Fibroblast of the aortic adventitia (primary cell): ENCODE results near the gene ENKD1. TPM values are rescaled to one million over a fixed set of nuclear protein-coding genes. Genes with fewer than 3 reads are reported as not detected.
A peak's percentile ranks its signal among the peaks of the same experiment; 100 is the strongest.

ENCODE experiments used
- DNase-seq: peaks from one replicate; pipeline ENCODE4 v3.0.0-alpha.2; 2010; ENCODE audit warnings: low read depth
- H3K4me3 ChIP-seq: 2 replicates; pipeline ENCODE4 v1.5.1; 2011; ENCODE audit warnings: low read depth, mild to moderate bottlenecking, control low read depth, low read length, moderate library complexity
- CTCF ChIP-seq: IDR thresholded peaks from 2 replicates; pipeline ENCODE4 v1.5.1; 2011; ENCODE audit warnings: mild to moderate bottlenecking, low read length, control low read depth, inconsistent platforms; ENCODE audit not compliant: insufficient read depth
- total RNA-seq: library from RNA; depleted of rRNA; stranded (reverse); fragments of >200 nt; gene quantifications from 2 replicates; pipeline ENCODE4 v1.2.3, GENCODE V29; 2012; ENCODE audit warnings: low replicate concordance

ENKD1 gene
- total RNA-seq, 1 donor, result 14.1 TPM

GRCh38 chr16:67708368-67708771 lies 41.8 kb upstream of the ENKD1 start:
- peak; percentile 35 for DNase-seq

GRCh38 chr16:67707790-67708189 lies 41.2 kb upstream of the ENKD1 start:
- TF ChIP-seq CTCF, result no peak
- no peak for DNase-seq
- H3K4me3 ChIP-seq, result no peak overlapping the region

More at GRCh38 chr16:67708368-67708771, 41.8 kb upstream of the ENKD1 start:
- no peak overlapping the region for H3K4me3 ChIP-seq
- TF ChIP-seq CTCF, result no peak

DNA sequence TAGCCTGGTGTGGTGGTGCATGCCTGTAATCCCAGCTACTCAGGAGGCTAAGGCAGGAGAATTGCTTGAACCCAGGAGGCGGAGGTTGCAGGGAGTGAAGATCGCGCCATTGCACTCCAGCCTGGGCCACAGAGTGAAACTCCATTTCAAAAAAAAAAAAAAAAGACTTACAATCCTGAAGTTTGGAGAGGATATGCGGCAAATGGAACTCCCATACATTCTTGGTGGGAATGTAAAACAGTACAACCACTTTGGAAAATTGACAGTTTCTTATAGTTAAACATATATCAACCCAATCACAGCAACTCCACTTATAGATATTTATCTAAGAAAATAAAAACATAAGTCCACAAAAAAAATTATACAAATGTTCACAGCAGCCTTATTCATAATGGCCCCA lies 40.7 kb upstream of the ENKD1 start:
- no peak overlapping the region for H3K4me3 ChIP-seq
- DNase-seq, result no peak
- TF ChIP-seq CTCF, result no peak

DNA sequence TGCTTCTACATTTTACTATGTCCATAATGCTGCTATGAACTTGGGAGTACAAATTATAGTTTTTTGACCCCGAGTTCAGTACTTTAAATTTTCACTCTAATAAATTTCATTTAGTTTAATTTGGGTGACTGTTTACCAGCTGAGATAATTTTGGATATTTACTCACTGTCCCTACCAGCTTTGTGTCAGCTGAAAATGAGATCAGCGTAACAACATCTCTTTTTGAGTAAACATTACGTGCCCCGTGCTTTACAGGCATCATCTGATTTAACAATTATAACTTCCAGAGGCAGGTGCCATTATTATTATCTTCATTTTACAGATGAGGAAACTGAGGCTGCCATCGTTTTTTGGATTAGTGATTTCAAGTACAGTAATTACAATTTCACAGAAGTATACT lies 37.6 kb upstream of the ENKD1 start:
- no peak for DNase-seq
- H3K4me3 ChIP-seq, result no peak overlapping the region
- TF ChIP-seq CTCF, result no peak

DNA sequence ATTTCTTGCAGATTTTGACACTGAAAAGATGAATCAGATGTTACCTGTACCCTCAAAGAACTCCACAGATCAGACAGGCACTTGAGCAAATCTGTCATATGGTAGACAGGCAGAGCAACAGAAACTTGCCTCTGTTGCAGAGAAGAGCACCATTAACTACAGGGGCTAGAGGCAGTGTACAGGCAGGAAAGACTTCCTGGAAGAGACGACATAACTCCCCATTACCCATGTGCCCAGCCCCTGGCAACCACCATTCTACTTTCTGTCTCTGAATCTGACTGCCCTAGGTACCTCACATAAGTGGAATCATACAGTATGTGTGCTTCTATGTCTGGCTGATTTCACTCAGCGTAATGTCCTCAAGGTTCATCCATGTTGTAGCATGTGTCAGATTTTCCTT lies 37.1 kb upstream of the ENKD1 start:
- TF ChIP-seq CTCF, result no peak
- DNase-seq, result no peak
- no peak overlapping the region for H3K4me3 ChIP-seq

GRCh38 chr16:67702130-67702529 lies 35.6 kb upstream of the ENKD1 start:
- no peak for DNase-seq
- no peak overlapping the region for H3K4me3 ChIP-seq
- TF ChIP-seq CTCF, result no peak

DNA sequence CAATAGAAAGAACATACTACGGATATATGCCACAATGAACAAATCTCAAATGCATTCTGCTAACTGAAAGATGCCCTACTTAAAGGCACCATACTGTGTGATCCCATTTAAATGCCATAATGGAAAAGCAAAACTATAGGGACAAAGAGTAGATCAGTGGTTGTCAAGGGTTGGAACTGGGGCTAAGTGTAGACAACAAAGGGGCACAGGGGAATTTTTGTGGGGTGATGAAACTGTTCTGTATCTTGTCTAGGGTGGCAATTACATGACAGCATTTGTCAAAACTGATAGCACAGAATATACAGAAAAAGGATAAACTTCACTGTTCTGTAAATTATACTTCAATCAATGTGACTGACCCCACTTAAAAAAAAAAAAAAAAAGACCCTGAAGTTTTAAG lies 34.9 kb upstream of the ENKD1 start:
- no peak for TF ChIP-seq CTCF
- no peak overlapping the region for H3K4me3 ChIP-seq
- DNase-seq, result no peak
